Spinal cord (tissue), 10 donors: Measurements from ENCODE around the gene COMP. TPM values are rescaled to one million over a fixed set of nuclear protein-coding genes. Genes with fewer than 3 reads are reported as not detected.

ENCODE experiments used
- DNase-seq, 6 donors: peaks; one replicate each; pipeline versions ENCODE4 v3.0.0 to v3.0.0-alpha.2; 2013 to 2015; ENCODE audit warnings: low spot score in 6 of 6, low read depth in 4 of 6
- H3K27ac ChIP-seq: one replicate; pipeline ENCODE4 v1.5.1; 2013; ENCODE audit warnings: low read depth, low read length, control low read depth
- H3K27me3 ChIP-seq: one replicate; pipeline ENCODE4 v1.6.1; 2013; ENCODE audit warnings: low read length; ENCODE audit not compliant: control insufficient read depth, insufficient read depth
- H3K36me3 ChIP-seq: one replicate; pipeline ENCODE4 v1.6.1; 2013; ENCODE audit warnings: low read length; ENCODE audit not compliant: control insufficient read depth, insufficient read depth
- H3K4me1 ChIP-seq: one replicate; pipeline ENCODE4 v1.6.1; 2013; ENCODE audit warnings: low read length; ENCODE audit not compliant: control insufficient read depth, insufficient read depth
- H3K4me3 ChIP-seq: one replicate; pipeline ENCODE4 v1.5.1; 2013; ENCODE audit warnings: low read depth, low read length, control low read depth
- H3K9me3 ChIP-seq: one replicate; pipeline ENCODE4 v1.6.1; 2013; ENCODE audit warnings: low read length; ENCODE audit not compliant: control insufficient read depth, insufficient read depth
- WGBS: methylation state at CpG from one replicate; pipeline ENCODE4 v1.1.5; 2013; ENCODE audit warnings: missing lambda C conversion rate; ENCODE audit not compliant: insufficient coverage; 5-methylcytosine and 5-hydroxymethylcytosine counted together
- polyA plus RNA-seq, 2 donors: library from polyadenylated mRNA; unstranded; fragments of 120-200 nt; gene quantifications; one replicate each; pipeline ENCODE4 v1.2.1, GENCODE V29; 2013; ENCODE audit not compliant: insufficient read length in 2 of 2
- total RNA-seq, 2 donors: library from RNA; depleted of rRNA in 1 of 2; stranded (reverse); fragments of 120-200 nt in 1 of 2; fragments of >200 nt in 1 of 2; gene quantifications; one replicate each; pipeline versions ENCODE4 v1.2.3 to v1.2.4, GENCODE V29; 2013 to 2014
- donor health status: healthy.

The COMP gene
- total and polyA plus RNA-seq, 4 donors, result 0.23 to 0.40 (median 0.32) TPM; not detected in 1

- H3K36me3 ChIP-seq, result peaks cover 96% of the 10 kb centered on the region
- DNase-seq, result no peak
- 83% methylated on average over 26 of the region's 27 CpGs for WGBS
Observed at GRCh38 chr19:18772620-18773587, 18.2 kb downstream of the COMP start.

GRCh38 chr19:18771328-18772242, 19.5 kb downstream of the COMP start:
- no peak overlapping the region for H3K27ac ChIP-seq
- peaks cover 3% of the 10 kb centered on the region for H3K27me3 ChIP-seq
- 87% methylated on average over 35 of the region's 36 CpGs for WGBS
- H3K4me1 ChIP-seq, result peaks cover 6% of the 10 kb centered on the region
- H3K4me3 ChIP-seq, result no peak overlapping the region
- DNase-seq, result no peak
- peaks cover 91% of the 10 kb centered on the region for H3K36me3 ChIP-seq
- H3K9me3 ChIP-seq, result no peaks in the 10 kb centered on the region

More at GRCh38 chr19:18772620-18773587, 18.2 kb downstream of the COMP start:
- peaks cover 15% of the 10 kb centered on the region for H3K4me1 ChIP-seq
- no peak overlapping the region for H3K4me3 ChIP-seq
- H3K9me3 ChIP-seq, result no peaks in the 10 kb centered on the region
- no peak overlapping the region for H3K27ac ChIP-seq
- H3K27me3 ChIP-seq, result peaks cover 7% of the 10 kb centered on the region

GRCh38 chr19:18770663-18771327, 20.3 kb downstream of the COMP start:
- Histone ChIP-seq H3K4me3 (no peak overlapping the region), H3K36me3 (peaks cover 89% of the 10 kb centered on the region), H3K27me3 (no peaks in the 10 kb centered on the region), H3K9me3 (no peaks in the 10 kb centered on the region), H3K4me1 (peaks cover 6% of the 10 kb centered on the region), H3K27ac (no peak overlapping the region)
- WGBS, result 88% methylated on average over 13 of the region's 13 CpGs
- DNase-seq, result no peak

- no peak overlapping the region for H3K27ac ChIP-seq
- no peak overlapping the region for H3K4me3 ChIP-seq
- peaks cover 6% of the 10 kb centered on the region for H3K4me1 ChIP-seq
- no peaks in the 10 kb centered on the region for H3K27me3 ChIP-seq
- peaks cover 89% of the 10 kb centered on the region for H3K36me3 ChIP-seq
- no peak for DNase-seq
- H3K9me3 ChIP-seq, result no peaks in the 10 kb centered on the region
- WGBS, result 93% methylated on average over 11 of the region's 15 CpGs
Observed at GRCh38 chr19:18769989-18770528, 21.0 kb downstream of the COMP start.

- no peaks in the 10 kb centered on the region for H3K27me3 ChIP-seq
- peaks cover 88% of the 10 kb centered on the region for H3K36me3 ChIP-seq
Observed at GRCh38 chr19:18768997-18769891, 21.9 kb downstream of the COMP start.

GRCh38 chr19:18768046-18768771, 22.9 kb downstream of the COMP start:
- no peak overlapping the region for H3K4me3 ChIP-seq
- WGBS, result 71% methylated on average over 13 of the region's 30 CpGs
- no peaks in the 10 kb centered on the region for H3K27me3 ChIP-seq
- peaks cover 85% of the 10 kb centered on the region for H3K36me3 ChIP-seq
- peak in 1 of 6 donors; percentile 5 for DNase-seq
- H3K9me3 ChIP-seq, result no peaks in the 10 kb centered on the region
- H3K4me1 ChIP-seq, result peaks cover 19% of the 10 kb centered on the region
- H3K27ac ChIP-seq, result no peak overlapping the region

More at GRCh38 chr19:18768997-18769891, 21.9 kb downstream of the COMP start:
- 88% methylated on average over 23 of the region's 24 CpGs for WGBS
- Histone ChIP-seq H3K4me1 (peaks cover 10% of the 10 kb centered on the region), H3K9me3 (no peaks in the 10 kb centered on the region), H3K4me3 (no peak overlapping the region), H3K27ac (no peak overlapping the region)
- no peak for DNase-seq

GRCh38 chr19:18765224-18765623, 25.9 kb downstream of the COMP start:
- no peaks in the 10 kb centered on the region for H3K9me3 ChIP-seq
- H3K4me3 ChIP-seq, result no peak overlapping the region
- H3K36me3 ChIP-seq, result peaks cover 82% of the 10 kb centered on the region
- no peak for DNase-seq
- no peaks in the 10 kb centered on the region for H3K27me3 ChIP-seq
- H3K4me1 ChIP-seq, result peaks cover 49% of the 10 kb centered on the region
- 92% methylated on average over 2 of the region's 8 CpGs for WGBS
- no peak overlapping the region for H3K27ac ChIP-seq

GRCh38 chr19:18764591-18765051, 26.5 kb downstream of the COMP start:
- H3K4me3 ChIP-seq, result no peak overlapping the region
- no peak for DNase-seq
- peaks cover 51% of the 10 kb centered on the region for H3K4me1 ChIP-seq
- no peaks in the 10 kb centered on the region for H3K9me3 ChIP-seq
- no peak overlapping the region for H3K27ac ChIP-seq
- H3K27me3 ChIP-seq, result no peaks in the 10 kb centered on the region
- H3K36me3 ChIP-seq, result peaks cover 82% of the 10 kb centered on the region
- 77% methylated on average over 4 of the region's 4 CpGs for WGBS
